Fibroblast of upper back skin (primary cell): Measurements from ENCODE around the gene TMEM223.
A peak's percentile ranks its signal among the peaks of the same experiment; 100 is the strongest.
"Not testable (repeated sequence)": the region's sequence is repeated elsewhere in the genome, so short reads cannot be mapped to it uniquely, and the experiment has no call there.

Source experiments
- DNase-seq: peaks from one replicate; pipeline ENCODE4 v3.0.0-alpha.2; 2013

The TMEM223 gene

DNA sequence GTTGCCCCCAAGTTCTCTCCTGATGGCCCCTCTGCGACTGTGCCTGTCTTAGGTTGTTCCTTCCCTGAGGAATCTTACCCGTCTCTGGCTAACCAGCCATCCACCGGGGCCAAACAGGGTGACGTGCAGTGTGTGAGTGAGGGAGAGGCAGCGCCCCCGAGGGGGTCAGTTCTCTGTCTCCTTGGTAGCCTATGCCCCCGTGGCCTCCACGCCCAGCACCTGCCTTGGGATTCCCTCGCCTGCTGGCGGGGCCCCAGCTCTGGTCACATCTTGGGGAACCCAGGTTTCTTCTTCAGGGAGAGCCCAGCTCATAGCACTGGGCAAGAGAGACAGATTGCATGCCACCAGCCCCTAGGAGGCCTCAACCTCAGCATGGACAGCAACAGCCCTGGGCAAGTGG, 7.7 kb upstream of the TMEM223 start:
- DNase-seq, result no peak

- no peak for DNase-seq
Measured at GRCh38 chr11:62796281-62796680, 4.5 kb upstream of the TMEM223 start.

GRCh38 chr11:62794201-62794775, 2.5 kb upstream of the TMEM223 start:
- DNase-seq, result no peak

GRCh38 chr11:62792202-62792575, 383 bp upstream of the TMEM223 start:
- no peak for DNase-seq

DNA sequence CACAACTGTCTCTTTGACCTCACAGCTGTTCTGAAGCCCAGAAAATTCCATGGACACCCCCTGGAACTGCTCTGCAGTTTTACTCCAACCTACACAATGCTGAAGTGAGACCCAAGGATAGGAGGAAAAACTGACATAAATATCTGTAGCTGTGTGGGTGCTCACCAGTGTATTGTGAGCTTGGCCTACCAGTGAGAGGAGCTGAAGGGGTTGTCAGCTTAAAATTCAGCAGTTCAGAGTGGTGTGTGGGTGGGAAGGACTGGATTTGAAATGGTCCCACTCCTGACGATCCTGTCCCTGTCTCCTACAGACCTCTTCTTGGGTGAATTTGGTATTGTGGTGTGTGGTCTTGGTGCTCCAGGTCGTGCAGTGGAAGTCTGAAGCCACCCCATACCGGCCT, 2.2 kb downstream of the TMEM223 start:
- DNase-seq, result no peak

DNA sequence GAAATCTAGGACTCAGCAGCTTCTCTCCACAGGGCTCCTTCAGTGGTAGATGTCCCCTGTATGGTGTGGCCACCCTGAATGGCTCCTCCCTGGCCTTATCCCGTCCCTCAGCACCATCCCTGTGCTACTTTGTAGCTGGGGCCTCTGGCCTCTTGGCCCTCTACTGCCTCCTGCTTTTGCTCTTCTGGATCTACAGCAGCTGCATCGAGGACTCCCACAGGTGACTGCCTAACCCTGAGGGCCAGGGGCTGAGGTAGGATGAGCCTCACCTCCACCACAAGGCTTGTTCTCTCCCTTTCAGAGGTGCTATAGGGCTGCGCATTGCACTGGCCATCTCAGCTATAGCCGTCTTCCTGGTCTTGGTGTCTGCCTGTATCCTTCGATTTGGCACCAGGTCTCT, 2.8 kb downstream of the TMEM223 start:
- no peak for DNase-seq

- peak; percentile 98 for DNase-seq
Measured at GRCh38 chr11:62787005-62787759, 4.6 kb downstream of the TMEM223 start, which contains the start of gene TMEM179B. Gene TMEM179B (plus strand): TSS chr11:62787402. CDS start chr11:62787432, 30 bp downstream.

- DNase-seq, result peak; percentile 76
Measured at GRCh38 chr11:62786318-62787004, 5.3 kb downstream of the TMEM223 start.

DNA sequence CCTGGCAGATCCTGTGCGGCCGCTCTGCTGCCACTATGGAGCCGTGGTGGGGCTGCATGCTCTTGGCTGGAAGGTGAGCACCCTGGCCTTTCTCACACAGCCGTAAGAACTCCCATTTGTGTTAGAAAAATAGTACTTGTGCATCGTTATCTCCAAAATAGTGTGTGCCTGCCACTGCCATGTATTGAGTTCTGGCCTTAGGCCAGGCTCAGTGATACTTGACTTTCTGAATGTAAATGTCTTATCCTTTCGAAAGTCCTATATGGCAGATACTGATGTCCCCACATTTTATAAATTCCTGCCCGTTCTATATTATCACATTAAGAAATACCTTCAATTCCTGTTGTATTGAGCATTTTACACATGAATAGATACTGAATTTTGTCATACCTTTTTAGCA, 9.1 kb downstream of the TMEM223 start:
- no peak for DNase-seq

- no peak for DNase-seq
Measured at GRCh38 chr11:62778441-62778840, 13.4 kb downstream of the TMEM223 start.

GRCh38 chr11:62777389-62777788, 14.4 kb downstream of the TMEM223 start:
- no peak for DNase-seq

DNA sequence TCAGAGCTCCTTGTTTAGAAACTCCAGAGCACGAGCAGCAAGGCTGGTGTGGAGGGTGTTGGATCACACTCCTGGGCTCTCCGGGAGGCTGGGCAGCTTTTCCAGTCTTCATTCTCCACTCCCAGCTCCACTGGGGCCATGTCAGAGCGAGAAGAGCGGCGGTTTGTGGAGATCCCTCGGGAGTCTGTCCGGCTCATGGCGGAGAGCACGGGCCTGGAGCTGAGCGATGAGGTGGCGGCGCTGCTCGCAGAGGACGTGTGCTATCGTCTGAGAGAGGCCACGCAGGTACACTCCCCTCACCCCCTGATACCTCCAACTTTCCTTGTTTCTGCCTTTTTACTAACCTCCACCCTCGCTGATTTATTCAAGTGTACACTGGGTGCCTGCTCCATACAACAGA, 16.2 kb downstream of the TMEM223 start:
- no peak for DNase-seq

GRCh38 chr11:62774407-62774806, 17.4 kb downstream of the TMEM223 start:
- DNase-seq, result no peak

DNA sequence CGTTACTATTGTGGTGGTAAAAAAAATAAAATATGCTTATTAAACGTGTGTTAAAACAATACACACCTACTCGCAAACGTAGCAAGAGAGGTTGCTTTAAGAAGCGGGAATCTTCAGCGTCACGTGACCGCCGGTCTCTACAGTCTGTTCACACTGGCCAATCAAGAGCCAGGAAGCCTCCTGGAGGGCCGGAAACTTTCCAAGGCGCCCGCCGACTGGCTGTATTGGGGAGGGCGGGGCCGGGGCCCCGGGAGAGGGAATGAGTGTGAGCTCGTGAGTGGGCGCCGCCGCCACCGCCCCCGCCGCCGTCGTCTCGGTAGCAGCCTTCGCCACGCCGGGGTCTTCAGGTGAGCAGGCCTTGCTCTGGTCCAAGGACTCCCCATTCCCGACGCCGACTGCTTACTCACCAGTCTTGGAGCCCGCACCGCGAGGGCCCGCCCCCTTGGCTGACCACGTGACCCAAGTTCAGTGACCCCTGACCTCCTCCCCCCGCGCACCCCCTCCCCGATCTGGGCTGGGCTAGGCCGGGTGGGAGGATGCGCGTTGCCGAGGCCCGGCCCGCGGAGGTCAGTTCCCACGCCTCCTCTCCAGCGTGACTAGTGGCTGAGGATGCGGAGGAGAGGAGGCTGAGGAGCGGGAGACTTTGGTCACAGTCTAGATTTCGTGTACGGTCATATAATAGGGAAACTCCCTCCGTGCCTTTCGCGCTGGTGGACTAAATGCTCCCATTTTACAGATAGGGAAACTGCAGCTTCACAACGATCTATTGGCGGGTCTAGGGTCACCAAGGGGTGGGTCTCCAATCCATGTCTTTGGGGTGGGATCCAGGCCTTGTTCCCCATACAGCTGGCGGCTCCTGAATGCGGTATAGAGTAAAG, 20.4 kb downstream of the TMEM223 start, which contains the start of gene TAF6L:
TAF6L (plus strand) TSS at position 253 of the 878 bp plus-strand sequence. CDS start 4,388 bp downstream, outside the sequence.
- peak; percentile 97 for DNase-seq

DNA sequence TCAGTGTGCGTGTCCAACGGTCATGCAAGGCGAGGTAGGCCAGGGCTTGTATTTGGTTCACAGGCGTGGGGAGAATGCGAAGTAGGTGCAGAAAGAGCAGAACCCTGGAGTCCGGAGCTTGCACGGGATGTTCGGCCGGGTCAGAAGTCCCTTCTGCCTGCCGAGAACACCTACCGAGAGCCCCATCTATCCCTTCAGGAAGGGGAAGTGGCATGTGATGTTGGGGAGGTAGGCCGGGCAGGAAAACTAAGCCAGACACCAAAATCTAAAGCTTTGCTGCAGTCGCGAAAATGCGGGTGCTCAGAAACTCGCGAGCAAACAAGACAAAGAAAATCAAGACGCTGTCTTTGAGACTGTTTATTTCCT, 21.0 kb downstream of the TMEM223 start:
- DNase-seq, result peak; percentile 11

GRCh38 chr11:62760867-62761227, 31.0 kb downstream of the TMEM223 start:
- DNase-seq, result not testable (repeated sequence)

- DNase-seq, result no peak
Measured at GRCh38 chr11:62757846-62758788, 33.7 kb downstream of the TMEM223 start.

- no peak for DNase-seq
Measured at GRCh38 chr11:62755086-62755615, 36.7 kb downstream of the TMEM223 start.

DNA sequence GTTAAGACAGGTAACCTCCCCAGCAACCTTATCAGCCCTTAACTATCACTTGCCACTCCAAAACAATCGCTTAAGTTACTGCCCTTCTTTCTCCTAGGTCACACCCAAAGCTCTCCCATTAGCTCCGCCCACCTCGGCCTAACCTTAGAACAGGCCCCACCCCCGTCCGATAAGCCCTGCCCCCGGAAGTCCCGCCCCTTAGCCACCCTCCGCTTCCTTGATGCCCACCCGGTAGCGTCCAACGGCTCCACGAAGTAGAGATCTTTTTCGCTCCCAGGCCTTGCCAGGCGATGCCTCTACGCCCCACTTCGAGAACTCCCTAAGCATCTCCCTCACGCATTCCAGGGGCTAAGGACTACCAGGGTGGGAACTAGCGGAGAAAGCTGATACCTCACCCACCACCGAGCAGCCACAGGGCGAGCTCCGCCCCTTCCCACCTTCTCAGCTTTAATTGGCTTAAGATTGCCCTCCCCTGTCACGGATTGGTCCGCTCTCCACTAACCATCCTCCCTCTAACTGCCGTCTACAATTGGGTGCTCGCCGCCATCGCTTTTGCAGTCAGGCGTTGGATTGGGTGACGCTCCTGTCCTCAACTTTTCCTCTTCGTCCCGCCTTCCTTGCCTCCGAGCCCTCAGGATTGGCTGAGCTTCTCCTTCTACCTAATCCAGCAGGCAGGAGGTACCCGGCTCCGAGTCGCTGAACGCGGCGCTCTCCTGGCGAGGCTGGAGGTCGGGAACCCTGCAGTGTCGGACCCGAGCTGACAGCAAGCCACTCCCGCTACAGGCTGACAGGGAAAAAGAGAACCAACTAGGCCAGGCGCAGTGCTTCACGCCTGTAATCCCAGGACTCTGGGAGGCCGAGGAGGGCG, 37.8 kb downstream of the TMEM223 start, which contains the start of gene ZBTB3:
ZBTB3 (minus strand) TSS at position 425 of the 868 bp plus-strand sequence. CDS start 496 bp downstream, outside the sequence.
- peak; percentile 99 for DNase-seq

GRCh38 chr11:62752994-62753735, 38.6 kb downstream of the TMEM223 start:
- DNase-seq, result no peak
